IMR-90 (cell line): Measurements from ENCODE around the gene CAGE1. TPM values are rescaled to one million over a fixed set of nuclear protein-coding genes. Genes with fewer than 3 reads are reported as not detected.

Experiments
- ATAC-seq: fragments of 200-7000 bp; cut with Tn5 transposase; 2 replicates; pipeline ENCODE4 v1.9.1; 2020; ENCODE audit warnings: low read depth, mild to moderate bottlenecking, moderate library complexity
- BruUV-seq: library from RNA; stranded (reverse); fragments of 400-500 nt; replicated peaks from 2 replicates; lab custom pipeline; 2021; lab: Mats Ljungman, UMichigan
- CTCF ChIA-PET: fragments of 300-600 bp; formaldehyde crosslinking; extraction: SDS; loops from one replicate; lab custom pipeline; 2021; ENCODE audit warnings: antibody characterized with exemption; lab: Yijun Ruan, JAX
- POLR2A ChIA-PET: fragments of 300-600 bp; sonication (Branson Sonifier 250); formaldehyde crosslinking; loops from one replicate; lab custom pipeline; 2022; ENCODE audit warnings: antibody characterized with exemption; ENCODE audit not compliant: unreplicated experiment; lab: Charles Lee
- DNase-seq: peaks from one replicate; pipeline ENCODE4 v3.0.0; 2013
- H2AFZ ChIP-seq: replicated peaks from 2 replicates; pipeline ENCODE3; 2013; ENCODE audit warnings: low read length, mild to moderate bottlenecking; ENCODE audit not compliant: poor library complexity
- H2AK5ac ChIP-seq: 2 replicates; pipeline ENCODE4 v1.6.1; 2013; ENCODE audit warnings: low read depth, low read length, inconsistent platforms
- H2AK9ac ChIP-seq: replicated peaks from 2 replicates; pipeline ENCODE3; 2013; ENCODE audit warnings: mild to moderate bottlenecking, low read depth, low read length, moderate library complexity; ENCODE audit not compliant: poor library complexity
- H2BK120ac ChIP-seq: 2 replicates; pipeline ENCODE4 v1.6.1; 2013; ENCODE audit warnings: low read depth, low read length, inconsistent platforms
- H2BK15ac ChIP-seq: 3 replicates; pipeline ENCODE4 v1.6.1; 2013; ENCODE audit warnings: low read depth, low read length, inconsistent platforms
- H2BK20ac ChIP-seq: 2 replicates; pipeline ENCODE4 v1.6.1; 2013; ENCODE audit warnings: low read depth, mild to moderate bottlenecking, inconsistent platforms, low read length, moderate library complexity
- H2BK5ac ChIP-seq: 2 replicates; pipeline ENCODE4 v1.6.1; 2013; ENCODE audit warnings: mild to moderate bottlenecking, low read depth, low read length, inconsistent platforms; ENCODE audit not compliant: poor library complexity, severe bottlenecking
- H3K14ac ChIP-seq: replicated peaks from 2 replicates; pipeline ENCODE4 v1.6.1; 2013; ENCODE audit warnings: low read depth, low read length, inconsistent platforms
- H3K18ac ChIP-seq: 2 replicates; pipeline ENCODE4 v1.6.1; 2013; ENCODE audit warnings: low read depth, low read length, control low read depth
- H3K23ac ChIP-seq: 2 replicates; pipeline ENCODE4 v1.6.1; 2013; ENCODE audit warnings: low read depth, low read length, inconsistent platforms
- H3K27ac ChIP-seq: 2 replicates; pipeline ENCODE4 v1.5.1; 2013; ENCODE audit warnings: mild to moderate bottlenecking, control low read depth, low read length; ENCODE audit not compliant: insufficient read depth
- H3K27me3 ChIP-seq: 2 replicates; pipeline ENCODE4 v1.6.1; 2013; ENCODE audit warnings: low read length; ENCODE audit not compliant: control insufficient read depth, insufficient read depth
- H3K36me3 ChIP-seq: 2 replicates; pipeline ENCODE4 v1.6.1; 2013; ENCODE audit warnings: low read length, mixed read lengths; ENCODE audit not compliant: control insufficient read depth, insufficient read depth
- H3K4ac ChIP-seq: 2 replicates; pipeline ENCODE4 v1.6.1; 2013; ENCODE audit warnings: low read depth, low read length, inconsistent platforms
- H3K4me1 ChIP-seq: 2 replicates; pipeline ENCODE4 v1.6.1; 2013; ENCODE audit warnings: low read length, mixed read lengths; ENCODE audit not compliant: control insufficient read depth, insufficient read depth
- H3K4me2 ChIP-seq: 2 replicates; pipeline ENCODE4 v1.6.1; 2013; ENCODE audit warnings: low read depth, mild to moderate bottlenecking, control low read depth, low read length, moderate library complexity
- H3K4me3 ChIP-seq: 2 replicates; pipeline ENCODE4 v1.5.1; 2013; ENCODE audit warnings: low read depth, mild to moderate bottlenecking, control low read depth, low read length, moderate library complexity; ENCODE audit not compliant: insufficient read depth
- H3K56ac ChIP-seq: 2 replicates; pipeline ENCODE4 v1.6.1; 2013; ENCODE audit warnings: low read length, inconsistent platforms; ENCODE audit not compliant: insufficient read depth; ENCODE audit errors: extremely low read depth
- H3K79me1 ChIP-seq, 2 experiments: 2 replicates each; pipeline ENCODE4 v1.6.1; 2013; ENCODE audit warnings: low read length in 2 of 2, inconsistent platforms in 1 of 2, low read depth in 1 of 2
- H3K9ac ChIP-seq: 2 replicates; pipeline ENCODE4 v1.6.1; 2013; ENCODE audit warnings: low read depth, low read length, control low read depth
- H3K9me1 ChIP-seq: 2 replicates; pipeline ENCODE4 v1.6.1; 2013; ENCODE audit warnings: low read length, inconsistent platforms; ENCODE audit not compliant: insufficient read depth
- H3K9me3 ChIP-seq: 2 replicates; pipeline ENCODE4 v1.6.1; 2013; ENCODE audit warnings: low read length; ENCODE audit not compliant: control insufficient read depth, insufficient read depth
- H4K20me1 ChIP-seq: 2 replicates; pipeline ENCODE4 v1.6.1; 2013; ENCODE audit warnings: low read length, inconsistent platforms; ENCODE audit not compliant: insufficient read depth
- H4K5ac ChIP-seq: 2 replicates; pipeline ENCODE4 v1.6.1; 2013; ENCODE audit warnings: mild to moderate bottlenecking, low read depth, low read length, control low read depth
- H4K8ac ChIP-seq, 2 experiments: 2 replicates each; pipeline ENCODE4 v1.6.1; 2013; ENCODE audit warnings: low read depth in 2 of 2, low read length in 2 of 2, control low read depth in 1 of 2, inconsistent platforms in 1 of 2
- H4K91ac ChIP-seq: 2 replicates; pipeline ENCODE4 v1.6.1; 2013; ENCODE audit warnings: low read depth, low read length, inconsistent platforms; ENCODE audit not compliant: insufficient read depth
- BHLHE40 ChIP-seq: fragments of 150-350 bp; IDR thresholded peaks from 2 replicates; pipeline ENCODE4 v1.6.1; 2016; ENCODE audit warnings: mild to moderate bottlenecking, low read depth, low read length
- CEBPB ChIP-seq: IDR thresholded peaks from 2 replicates; pipeline ENCODE4 v1.6.1; 2012; ENCODE audit warnings: low read depth, low read length, improper control_type of control experiment
- CHD1 ChIP-seq: IDR thresholded peaks from 2 replicates; pipeline ENCODE4 v1.6.1; 2012; ENCODE audit warnings: low read depth, low read length, improper control_type of control experiment
- FOS ChIP-seq: fragments of 150-350 bp; IDR thresholded peaks from 2 replicates; pipeline ENCODE4 v1.6.1; 2016; ENCODE audit warnings: low read depth, low read length
- MAFK ChIP-seq: IDR thresholded peaks from 2 replicates; pipeline ENCODE4 v1.6.1; 2012; ENCODE audit warnings: low read depth, low read length, improper control_type of control experiment
- MAZ ChIP-seq: IDR thresholded peaks from 2 replicates; pipeline ENCODE4 v1.6.1; 2012; ENCODE audit warnings: low read depth, mild to moderate bottlenecking, low read length, improper control_type of control experiment, moderate library complexity, borderline replicate concordance
- MXI1 ChIP-seq: IDR thresholded peaks from 2 replicates; pipeline ENCODE4 v1.6.1; 2012; ENCODE audit warnings: low read depth, mild to moderate bottlenecking, low read length, moderate library complexity, borderline replicate concordance
- NFE2L2 ChIP-seq: fragments of 150-350 bp; IDR thresholded peaks from 2 replicates; pipeline ENCODE4 v1.6.1; 2016; ENCODE audit warnings: low read depth, mild to moderate bottlenecking, low read length
- POLR2A ChIP-seq: IDR thresholded peaks from 2 replicates; pipeline ENCODE4 v1.6.1; 2012; ENCODE audit warnings: mild to moderate bottlenecking, low read depth, low read length
- RAD21 ChIP-seq: IDR thresholded peaks from 2 replicates; pipeline ENCODE4 v1.6.1; 2012; ENCODE audit warnings: low read length, improper control_type of control experiment
- RCOR1 ChIP-seq: IDR thresholded peaks from 2 replicates; pipeline ENCODE4 v1.6.1; 2012; ENCODE audit warnings: mild to moderate bottlenecking, low read length, improper control_type of control experiment; ENCODE audit not compliant: insufficient replicate concordance
- RFX5 ChIP-seq: IDR thresholded peaks from 2 replicates; pipeline ENCODE4 v1.8.0; 2012; ENCODE audit warnings: low read depth, mild to moderate bottlenecking, low read length, moderate library complexity
- SMC3 ChIP-seq: fragments of 150-350 bp; IDR thresholded peaks from 2 replicates; pipeline ENCODE4 v1.6.1; 2016; ENCODE audit warnings: low read depth, mild to moderate bottlenecking, antibody characterized with exemption, low read length, moderate library complexity
- WGBS, 2 experiments: methylation state at CpG; one replicate each; pipeline versions ENCODE4 v1.1.5 to v1.1.7; 2013; ENCODE audit warnings: missing lambda C conversion rate in 2 of 2; ENCODE audit not compliant: insufficient read length in 1 of 2; ENCODE audit errors: extremely low coverage in 2 of 2; 5-methylcytosine and 5-hydroxymethylcytosine counted together
- dilution Hi-C: fragments of 300-500 bp; cut with HindIII; formaldehyde crosslinking; loops from one replicate; pipeline ENCODE4 v1.14.3; 2018; ENCODE audit warnings: low sequenced_read_pairs; ENCODE audit not compliant: unreplicated experiment
- in situ Hi-C: fragments of 300-500 bp; cut with MboI; formaldehyde crosslinking; loops from 3 replicates; pipeline ENCODE4 v1.14.3; 2019; ENCODE audit warnings: low sequenced_read_pairs, inconsistent platforms, mixed read lengths
- intact Hi-C: fragments of 100-400 bp; cut with micrococcal nuclease; formaldehyde crosslinking; loops from 2 replicates; pipeline ENCODE4 v1.10.0; 2022
- polyA plus RNA-seq, 3 experiments: library from polyadenylated mRNA; depleted of rRNA; stranded (reverse); fragments of >200 nt; gene quantifications; 2 replicates each; pipeline ENCODE4 v1.2.3, GENCODE V29; 2012; ENCODE audit warnings: low replicate concordance in 1 of 3
- total RNA-seq: library from RNA; depleted of rRNA; stranded (reverse); fragments of >200 nt; gene quantifications from 2 replicates; pipeline ENCODE4 v1.2.3, GENCODE V29; 2012
- TF ChIP-seq, protein P1 (sequence below): fragments of 150-350 bp; IDR thresholded peaks from 2 replicates; pipeline ENCODE4 v1.6.1; 2016; ENCODE audit warnings: low read depth, mild to moderate bottlenecking, low read length, moderate library complexity, borderline replicate concordance
- TF ChIP-seq, protein P2 (sequence below): fragments of 150-350 bp; IDR thresholded peaks from 2 replicates; pipeline ENCODE4 v1.6.1; 2017; ENCODE audit warnings: mild to moderate bottlenecking, antibody characterized with exemption, low read length, low read depth
- TF ChIP-seq, protein P3 (sequence below): conservative IDR thresholded peaks from 2 replicates; pipeline ENCODE4 v1.5.1; 2012; ENCODE audit warnings: mild to moderate bottlenecking, low read depth, low read length, improper control_type of control experiment

The CAGE1 gene
- total and polyA plus RNA-seq, 2 of the 4 experiments (the other 2 are of a cell fraction): not detected

DNA sequence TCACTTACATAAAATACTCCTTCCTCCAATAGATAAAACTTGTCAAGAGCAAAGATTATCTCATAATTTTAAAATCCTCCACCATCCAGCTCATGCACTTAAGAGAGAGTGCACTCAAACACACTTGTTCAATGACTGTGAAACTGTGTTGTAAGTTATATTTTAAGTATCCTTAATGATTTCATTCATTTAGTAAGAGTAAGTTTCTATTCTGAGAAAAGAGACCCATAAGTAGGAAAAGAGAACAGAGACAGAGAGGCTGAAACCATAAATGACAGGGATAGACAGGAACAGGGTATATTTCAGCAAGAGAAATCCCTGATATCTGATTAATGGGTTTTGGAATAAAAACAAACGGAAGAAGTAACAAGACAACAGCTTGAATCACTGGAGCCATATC, 84.7 kb downstream of the CAGE1 start:
- no CpG with 5 or more reads among the region's 1 CpG for WGBS, 2 experiments
- H3K79me1 ChIP-seq: peaks cover 19 to 41% of the 10 kb centered on the region in 2 experiments
- no peak overlapping the region for H2BK20ac ChIP-seq
- no peak overlapping the region for H3K4me2 ChIP-seq
- no peak overlapping the region for H3K14ac ChIP-seq
- H3K27ac ChIP-seq: no peak overlapping the region
- dilution Hi-C loops: no loop called here
- no peak overlapping the region for H4K5ac ChIP-seq
- H2AFZ ChIP-seq: no peak overlapping the region
- TF ChIP-seq BHLHE40 (no peak), RCOR1 (no peak), RFX5 (no peak), MAFK (no peak), FOS (no peak), CEBPB (no peak), SMC3 (no peak), MXI1 (no peak), POLR2A (no peak), CHD1 (no peak), NFE2L2 (no peak), MAZ (no peak), RAD21 (no peak)
- TF ChIP-seq, protein P1, sequence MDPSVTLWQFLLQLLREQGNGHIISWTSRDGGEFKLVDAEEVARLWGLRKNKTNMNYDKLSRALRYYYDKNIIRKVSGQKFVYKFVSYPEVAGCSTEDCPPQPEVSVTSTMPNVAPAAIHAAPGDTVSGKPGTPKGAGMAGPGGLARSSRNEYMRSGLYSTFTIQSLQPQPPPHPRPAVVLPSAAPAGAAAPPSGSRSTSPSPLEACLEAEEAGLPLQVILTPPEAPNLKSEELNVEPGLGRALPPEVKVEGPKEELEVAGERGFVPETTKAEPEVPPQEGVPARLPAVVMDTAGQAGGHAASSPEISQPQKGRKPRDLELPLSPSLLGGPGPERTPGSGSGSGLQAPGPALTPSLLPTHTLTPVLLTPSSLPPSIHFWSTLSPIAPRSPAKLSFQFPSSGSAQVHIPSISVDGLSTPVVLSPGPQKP: no peak
- TF ChIP-seq, protein P2, sequence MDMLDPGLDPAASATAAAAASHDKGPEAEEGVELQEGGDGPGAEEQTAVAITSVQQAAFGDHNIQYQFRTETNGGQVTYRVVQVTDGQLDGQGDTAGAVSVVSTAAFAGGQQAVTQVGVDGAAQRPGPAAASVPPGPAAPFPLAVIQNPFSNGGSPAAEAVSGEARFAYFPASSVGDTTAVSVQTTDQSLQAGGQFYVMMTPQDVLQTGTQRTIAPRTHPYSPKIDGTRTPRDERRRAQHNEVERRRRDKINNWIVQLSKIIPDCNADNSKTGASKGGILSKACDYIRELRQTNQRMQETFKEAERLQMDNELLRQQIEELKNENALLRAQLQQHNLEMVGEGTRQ: no peak
- TF ChIP-seq, protein P3, sequence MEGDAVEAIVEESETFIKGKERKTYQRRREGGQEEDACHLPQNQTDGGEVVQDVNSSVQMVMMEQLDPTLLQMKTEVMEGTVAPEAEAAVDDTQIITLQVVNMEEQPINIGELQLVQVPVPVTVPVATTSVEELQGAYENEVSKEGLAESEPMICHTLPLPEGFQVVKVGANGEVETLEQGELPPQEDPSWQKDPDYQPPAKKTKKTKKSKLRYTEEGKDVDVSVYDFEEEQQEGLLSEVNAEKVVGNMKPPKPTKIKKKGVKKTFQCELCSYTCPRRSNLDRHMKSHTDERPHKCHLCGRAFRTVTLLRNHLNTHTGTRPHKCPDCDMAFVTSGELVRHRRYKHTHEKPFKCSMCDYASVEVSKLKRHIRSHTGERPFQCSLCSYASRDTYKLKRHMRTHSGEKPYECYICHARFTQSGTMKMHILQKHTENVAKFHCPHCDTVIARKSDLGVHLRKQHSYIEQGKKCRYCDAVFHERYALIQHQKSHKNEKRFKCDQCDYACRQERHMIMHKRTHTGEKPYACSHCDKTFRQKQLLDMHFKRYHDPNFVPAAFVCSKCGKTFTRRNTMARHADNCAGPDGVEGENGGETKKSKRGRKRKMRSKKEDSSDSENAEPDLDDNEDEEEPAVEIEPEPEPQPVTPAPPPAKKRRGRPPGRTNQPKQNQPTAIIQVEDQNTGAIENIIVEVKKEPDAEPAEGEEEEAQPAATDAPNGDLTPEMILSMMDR: no peak
- H2AK9ac ChIP-seq: no peak overlapping the region
- ChIA-PET POLR2A (no interaction called here), CTCF (interaction anchor here (0.6 kb wide), 1 partner anchor 289 kb away, joined by 4 read pairs; no protein-coding TSS in a partner anchor)
- no TSS peak for BruUV-seq
- no peak overlapping the region for H3K4me3 ChIP-seq
- H2BK5ac ChIP-seq: no peak overlapping the region
- DNase-seq: no peak
- no peaks in the 10 kb centered on the region for H3K9me1 ChIP-seq
- no peak overlapping the region for H3K56ac ChIP-seq
- peaks cover 18% of the 10 kb centered on the region; the same call in 1 of the 2 replicates for H4K20me1 ChIP-seq
- H2AK5ac ChIP-seq: no peak overlapping the region
- no peak overlapping the region for H3K4ac ChIP-seq
- in situ Hi-C loops: loop anchor here (10.0 kb wide), 2 partner anchors 90 to 280 kb away; no protein-coding TSS in a partner anchor
- no peak overlapping the region for H4K8ac ChIP-seq
- no peak overlapping the region for H3K9ac ChIP-seq
- intact Hi-C loops: no loop called here
- H3K9me3 ChIP-seq: no peaks in the 10 kb centered on the region
- H3K23ac ChIP-seq: no peak overlapping the region
- H3K27me3 ChIP-seq: no peaks in the 10 kb centered on the region
- peaks cover 39% of the 10 kb centered on the region for H3K36me3 ChIP-seq
- H4K91ac ChIP-seq: no peak overlapping the region
- peaks cover 5% of the 10 kb centered on the region for H3K4me1 ChIP-seq
- no peak overlapping the region for H2BK120ac ChIP-seq
- ATAC-seq: no peak
- H3K18ac ChIP-seq: no peak overlapping the region
- H2BK15ac ChIP-seq: no peak overlapping the region
